ENCODE measurements around the gene HBA1.
A peak's percentile ranks its signal among the peaks of the same experiment; 100 is the strongest.

Gene HBA1

DNA sequence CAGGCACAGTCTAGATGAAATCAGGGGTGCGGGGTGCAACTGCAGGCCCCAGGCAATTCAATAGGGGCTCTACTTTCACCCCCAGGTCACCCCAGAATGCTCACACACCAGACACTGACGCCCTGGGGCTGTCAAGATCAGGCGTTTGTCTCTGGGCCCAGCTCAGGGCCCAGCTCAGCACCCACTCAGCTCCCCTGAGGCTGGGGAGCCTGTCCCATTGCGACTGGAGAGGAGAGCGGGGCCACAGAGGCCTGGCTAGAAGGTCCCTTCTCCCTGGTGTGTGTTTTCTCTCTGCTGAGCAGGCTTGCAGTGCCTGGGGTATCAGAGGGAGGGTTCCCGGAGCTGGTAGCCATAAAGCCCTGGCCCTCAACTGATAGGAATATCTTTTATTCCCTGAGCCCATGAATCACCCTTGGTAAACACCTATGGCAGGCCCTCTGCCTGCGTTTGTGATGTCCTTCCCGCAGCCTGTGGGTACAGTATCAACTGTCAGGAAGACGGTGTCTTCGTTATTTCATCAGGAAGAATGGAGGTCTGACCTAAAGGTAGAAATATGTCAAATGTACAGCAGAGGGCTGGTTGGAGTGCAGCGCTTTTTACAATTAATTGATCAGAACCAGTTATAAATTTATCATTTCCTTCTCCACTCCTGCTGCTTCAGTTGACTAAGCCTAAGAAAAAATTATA is 1.6 kb downstream of the HBA1 start:
- Histone ChIP-seq H3K4me3 (ENCODE audit: low read depth, low read length) (no peak overlapping the region), H3K4me1 (ENCODE audit: control insufficient read depth, insufficient read depth, low read length) (0 out of 2 replicates have a peak, but pooled peaks cover 3% of the 10 kb centered on the region), H3K27me3 (ENCODE audit: control insufficient read depth, insufficient read depth, low read length) (peaks cover 76% of the 10 kb centered on the region), H3K27ac (ENCODE audit: low read depth, low read length) (no peak overlapping the region), H3K9me3 (ENCODE audit: control insufficient read depth, insufficient read depth, low read length) (no peaks in the 10 kb centered on the region), H3K36me3 (ENCODE audit: control insufficient read depth, insufficient read depth, low read length) (no peaks in the 10 kb centered on the region), H3K9ac (ENCODE audit: low read depth, low read length) (no peak overlapping the region)

DNA sequence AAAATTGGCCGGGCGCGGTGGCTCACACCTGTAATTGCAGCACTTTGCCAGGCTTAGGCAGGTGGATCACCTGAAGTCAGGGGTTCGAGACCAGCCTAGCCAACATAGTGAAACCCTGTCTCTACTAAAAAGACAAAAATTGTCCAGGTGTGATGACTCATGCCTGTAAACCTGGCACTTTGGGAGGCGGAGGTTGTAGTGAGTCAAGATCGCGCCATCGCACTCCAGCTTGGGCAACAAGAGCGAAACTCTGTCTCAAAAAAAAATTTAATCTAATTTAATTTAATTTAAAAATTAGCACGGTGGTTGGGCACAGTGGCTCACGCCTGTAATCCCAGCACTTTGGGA is 2.2 kb downstream of the HBA1 start:
- no peak overlapping the region for H3K9ac ChIP-seq (ENCODE audit: low read depth, low read length)
- H3K4me3 ChIP-seq (ENCODE audit: low read depth, low read length): no peak overlapping the region
- H3K4me1 ChIP-seq (ENCODE audit: control insufficient read depth, insufficient read depth, low read length): 0 out of 2 replicates have a peak, but pooled peaks cover 3% of the 10 kb centered on the region
- H3K9me3 ChIP-seq (ENCODE audit: control insufficient read depth, insufficient read depth, low read length): no peaks in the 10 kb centered on the region
- peaks cover 71% of the 10 kb centered on the region for H3K27me3 ChIP-seq (ENCODE audit: control insufficient read depth, insufficient read depth, low read length)
- H3K27ac ChIP-seq (ENCODE audit: low read depth, low read length): no peak overlapping the region
- H3K36me3 ChIP-seq (ENCODE audit: control insufficient read depth, insufficient read depth, low read length): no peaks in the 10 kb centered on the region

DNA sequence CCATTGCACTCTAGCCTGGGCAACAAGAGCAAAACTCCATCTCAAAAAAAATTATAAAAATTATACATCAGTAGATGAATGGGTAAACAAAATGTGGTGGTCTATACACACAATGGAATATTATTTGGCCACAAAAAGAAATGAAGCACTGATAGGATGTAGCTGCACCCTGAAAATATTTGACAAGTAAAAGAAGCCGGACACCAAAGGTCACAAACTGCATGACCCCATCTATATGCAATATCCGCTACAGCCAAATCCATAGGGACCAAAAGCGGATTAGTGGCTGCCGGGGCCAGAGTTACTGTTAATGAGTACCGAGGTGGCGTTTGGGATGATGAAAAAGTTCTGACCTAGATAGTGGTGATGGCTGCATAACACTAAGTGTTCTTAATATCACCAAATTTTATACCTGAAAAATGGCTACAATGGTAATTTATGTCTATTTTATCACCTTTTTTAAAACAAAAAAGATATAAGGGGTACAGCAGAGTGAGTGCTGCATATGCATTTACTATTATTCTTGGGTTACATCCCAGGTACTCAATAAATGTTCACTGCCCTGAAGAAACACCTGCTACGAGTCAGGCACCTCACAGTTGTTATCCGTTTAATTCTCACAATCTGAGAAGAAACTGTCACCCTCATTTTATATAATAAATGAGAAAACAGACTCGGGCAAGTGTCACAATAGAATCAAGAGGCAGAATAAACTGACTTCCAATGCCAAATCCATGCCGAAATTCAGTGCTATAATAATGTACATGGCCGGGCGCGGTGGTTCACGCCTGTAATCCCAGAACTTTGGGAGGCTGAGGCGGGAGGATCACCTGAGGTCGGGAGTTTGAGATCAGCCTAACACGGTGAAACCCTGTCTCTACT is 3.0 kb downstream of the HBA1 start:
- no peak overlapping the region for H3K27ac ChIP-seq (ENCODE audit: low read depth, low read length)
- H3K27me3 ChIP-seq (ENCODE audit: control insufficient read depth, insufficient read depth, low read length): peaks cover 64% of the 10 kb centered on the region
- H3K4me3 ChIP-seq (ENCODE audit: low read depth, low read length): no peak overlapping the region
- 0 out of 2 replicates have a peak, but pooled peaks cover 1% of the 10 kb centered on the region for H3K4me1 ChIP-seq (ENCODE audit: control insufficient read depth, insufficient read depth, low read length)
- H3K36me3 ChIP-seq (ENCODE audit: control insufficient read depth, insufficient read depth, low read length): peaks cover 2% of the 10 kb centered on the region; the same call in 1 of the 2 replicates
- no peak overlapping the region for H3K9ac ChIP-seq (ENCODE audit: low read depth, low read length)
- no peaks in the 10 kb centered on the region for H3K9me3 ChIP-seq (ENCODE audit: control insufficient read depth, insufficient read depth, low read length)

DNA sequence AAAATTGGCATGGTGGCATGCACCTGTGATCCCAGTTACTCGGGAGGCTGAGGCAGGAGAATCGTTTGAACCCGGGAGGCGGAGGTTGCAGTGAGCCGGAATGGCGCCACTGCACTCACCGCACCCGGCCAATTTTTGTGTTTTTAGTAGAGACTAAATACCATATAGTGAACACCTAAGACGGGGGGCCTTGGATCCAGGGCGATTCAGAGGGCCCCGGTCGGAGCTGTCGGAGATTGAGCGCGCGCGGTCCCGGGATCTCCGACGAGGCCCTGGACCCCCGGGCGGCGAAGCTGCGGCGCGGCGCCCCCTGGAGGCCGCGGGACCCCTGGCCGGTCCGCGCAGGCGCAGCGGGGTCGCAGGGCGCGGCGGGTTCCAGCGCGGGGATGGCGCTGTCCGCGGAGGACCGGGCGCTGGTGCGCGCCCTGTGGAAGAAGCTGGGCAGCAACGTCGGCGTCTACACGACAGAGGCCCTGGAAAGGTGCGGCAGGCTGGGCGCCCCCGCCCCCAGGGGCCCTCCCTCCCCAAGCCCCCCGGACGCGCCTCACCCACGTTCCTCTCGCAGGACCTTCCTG is 3.7 kb downstream of the HBA1 start, which contains the start of gene HBQ1:
HBQ1 (plus strand) TSS at position 359 of the 575 bp plus-strand sequence; CDS start at position 387, 28 bp downstream.
- Histone ChIP-seq H3K9me3 (ENCODE audit: control insufficient read depth, insufficient read depth, low read length) (no peaks in the 10 kb centered on the region), H3K4me1 (ENCODE audit: control insufficient read depth, insufficient read depth, low read length) (no peaks in the 10 kb centered on the region), H3K4me3 (ENCODE audit: low read depth, low read length) (peak within 1 kb of the TSS; percentile 51), H3K36me3 (ENCODE audit: control insufficient read depth, insufficient read depth, low read length) (peaks cover 7% of the 10 kb centered on the region), H3K27ac (ENCODE audit: low read depth, low read length) (no peak within 1 kb of the TSS), H3K9ac (ENCODE audit: low read depth, low read length) (no peak within 1 kb of the TSS; the same call in 1 of the 2 replicates), H3K27me3 (ENCODE audit: control insufficient read depth, insufficient read depth, low read length) (peaks cover 56% of the 10 kb centered on the region)

DNA sequence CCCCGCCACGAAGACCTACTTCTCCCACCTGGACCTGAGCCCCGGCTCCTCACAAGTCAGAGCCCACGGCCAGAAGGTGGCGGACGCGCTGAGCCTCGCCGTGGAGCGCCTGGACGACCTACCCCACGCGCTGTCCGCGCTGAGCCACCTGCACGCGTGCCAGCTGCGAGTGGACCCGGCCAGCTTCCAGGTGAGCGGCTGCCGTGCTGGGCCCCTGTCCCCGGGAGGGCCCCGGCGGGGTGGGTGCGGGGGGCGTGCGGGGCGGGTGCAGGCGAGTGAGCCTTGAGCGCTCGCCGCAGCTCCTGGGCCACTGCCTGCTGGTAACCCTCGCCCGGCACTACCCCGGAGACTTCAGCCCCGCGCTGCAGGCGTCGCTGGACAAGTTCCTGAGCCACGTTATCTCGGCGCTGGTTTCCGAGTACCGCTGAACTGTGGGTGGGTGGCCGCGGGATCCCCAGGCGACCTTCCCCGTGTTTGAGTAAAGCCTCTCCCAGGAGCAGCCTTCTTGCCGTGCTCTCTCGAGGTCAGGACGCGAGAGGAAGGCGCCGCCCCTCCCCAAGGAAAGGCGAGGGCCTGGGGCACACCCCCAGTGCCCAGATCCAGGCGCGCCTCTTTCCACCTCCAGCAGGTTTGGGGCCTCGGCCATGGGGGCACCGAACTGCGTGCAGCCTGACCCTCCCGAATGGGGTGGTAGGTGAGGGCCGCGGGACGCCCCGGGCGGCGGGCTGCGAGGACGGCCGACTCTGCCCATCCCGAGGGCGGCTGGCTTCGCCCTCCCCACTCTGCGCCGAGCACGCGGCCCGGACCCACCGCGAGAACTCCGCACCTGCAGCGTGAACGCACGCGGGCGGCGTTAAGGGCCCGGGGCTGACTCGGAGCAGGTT is 4.4 kb downstream of the HBA1 start:
- H3K36me3 ChIP-seq (ENCODE audit: control insufficient read depth, insufficient read depth, low read length): peaks cover 12% of the 10 kb centered on the region
- peak overlapping the region; percentile 51 for H3K4me3 ChIP-seq (ENCODE audit: low read depth, low read length)
- no peak overlapping the region; the same call in 1 of the 2 replicates for H3K9ac ChIP-seq (ENCODE audit: low read depth, low read length)
- H3K27ac ChIP-seq (ENCODE audit: low read depth, low read length): no peak overlapping the region
- peaks cover 49% of the 10 kb centered on the region for H3K27me3 ChIP-seq (ENCODE audit: control insufficient read depth, insufficient read depth, low read length)
- H3K9me3 ChIP-seq (ENCODE audit: control insufficient read depth, insufficient read depth, low read length): no peaks in the 10 kb centered on the region
- H3K4me1 ChIP-seq (ENCODE audit: control insufficient read depth, insufficient read depth, low read length): no peaks in the 10 kb centered on the region

DNA sequence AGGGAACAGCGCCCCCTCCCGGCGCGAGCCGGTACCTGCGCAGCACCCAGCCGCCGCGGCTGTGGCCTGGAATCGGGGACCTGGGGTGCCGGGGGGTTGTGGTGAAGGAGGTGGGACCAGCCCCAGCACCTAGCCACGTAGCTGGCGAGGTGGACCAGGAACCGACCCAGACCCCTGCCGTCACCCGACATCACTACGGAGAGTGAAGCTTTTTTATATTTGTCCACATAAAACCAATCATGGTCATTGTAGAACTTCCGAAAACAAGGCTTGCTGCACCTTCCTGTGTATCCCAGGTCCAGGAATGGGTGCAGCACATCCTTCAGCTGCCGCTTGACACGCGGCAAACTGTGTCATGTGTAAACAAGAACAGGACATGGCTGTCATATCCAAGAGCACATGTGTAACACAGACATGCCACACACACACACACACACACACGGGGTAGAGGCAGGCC is 5.1 kb downstream of the HBA1 start:
- Histone ChIP-seq H3K36me3 (ENCODE audit: control insufficient read depth, insufficient read depth, low read length) (peaks cover 12% of the 10 kb centered on the region), H3K9ac (ENCODE audit: low read depth, low read length) (no peak overlapping the region), H3K9me3 (ENCODE audit: control insufficient read depth, insufficient read depth, low read length) (no peaks in the 10 kb centered on the region), H3K27ac (ENCODE audit: low read depth, low read length) (no peak overlapping the region), H3K4me1 (ENCODE audit: control insufficient read depth, insufficient read depth, low read length) (no peaks in the 10 kb centered on the region), H3K4me3 (ENCODE audit: low read depth, low read length) (no peak overlapping the region), H3K27me3 (ENCODE audit: control insufficient read depth, insufficient read depth, low read length) (peaks cover 45% of the 10 kb centered on the region)

DNA sequence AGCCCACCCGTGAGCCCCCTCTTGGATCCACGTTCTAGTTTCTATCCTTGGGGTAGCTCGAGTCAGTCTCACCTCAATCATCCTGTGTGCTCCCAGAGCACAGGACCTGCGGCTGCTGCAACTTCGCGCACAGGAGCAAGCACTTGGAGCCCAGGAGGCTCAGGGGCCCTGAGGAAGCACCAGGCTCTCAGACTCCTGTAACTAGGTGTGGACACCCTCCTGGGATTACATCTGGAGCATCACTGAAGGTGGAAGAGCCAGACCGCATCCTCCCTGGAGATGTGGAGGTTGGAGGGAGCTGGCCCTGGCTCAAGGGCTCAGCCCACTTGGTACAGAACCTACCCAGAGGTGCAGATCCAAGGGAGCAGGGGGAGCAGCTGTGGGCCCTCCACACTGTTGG is 6.5 kb downstream of the HBA1 start:
- H3K27ac ChIP-seq (ENCODE audit: low read depth, low read length): no peak overlapping the region
- H3K9me3 ChIP-seq (ENCODE audit: control insufficient read depth, insufficient read depth, low read length): no peaks in the 10 kb centered on the region
- peaks cover 33% of the 10 kb centered on the region for H3K27me3 ChIP-seq (ENCODE audit: control insufficient read depth, insufficient read depth, low read length)
- no peaks in the 10 kb centered on the region for H3K4me1 ChIP-seq (ENCODE audit: control insufficient read depth, insufficient read depth, low read length)
- no peak overlapping the region for H3K4me3 ChIP-seq (ENCODE audit: low read depth, low read length)
- H3K9ac ChIP-seq (ENCODE audit: low read depth, low read length): no peak overlapping the region
- peaks cover 22% of the 10 kb centered on the region for H3K36me3 ChIP-seq (ENCODE audit: control insufficient read depth, insufficient read depth, low read length)

DNA sequence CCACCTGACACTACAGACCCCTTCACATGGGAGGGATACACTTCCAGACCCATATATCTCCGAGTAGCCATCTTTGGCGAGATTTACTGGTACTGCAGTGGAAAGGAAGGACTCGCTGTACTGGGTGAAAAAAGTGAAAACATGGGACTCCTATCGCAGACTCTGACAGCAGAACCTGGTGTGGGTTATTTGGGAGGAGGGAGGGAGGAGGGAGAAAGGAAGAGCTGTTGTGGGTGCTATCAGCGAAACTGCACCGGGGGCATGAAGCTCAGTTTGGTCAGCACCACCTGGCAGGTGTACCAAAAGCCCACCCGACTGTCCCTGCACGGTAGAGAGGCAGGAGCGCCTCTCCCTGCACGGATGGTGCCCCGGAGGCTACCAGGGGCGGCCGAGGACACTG is 8.7 kb downstream of the HBA1 start:
- no peak overlapping the region for H3K9ac ChIP-seq (ENCODE audit: low read depth, low read length)
- H3K27ac ChIP-seq (ENCODE audit: low read depth, low read length): no peak overlapping the region
- no peak overlapping the region for H3K4me3 ChIP-seq (ENCODE audit: low read depth, low read length)
- peaks cover 10% of the 10 kb centered on the region for H3K27me3 ChIP-seq (ENCODE audit: control insufficient read depth, insufficient read depth, low read length)
- H3K9me3 ChIP-seq (ENCODE audit: control insufficient read depth, insufficient read depth, low read length): no peaks in the 10 kb centered on the region
- H3K4me1 ChIP-seq (ENCODE audit: control insufficient read depth, insufficient read depth, low read length): no peaks in the 10 kb centered on the region
- H3K36me3 ChIP-seq (ENCODE audit: control insufficient read depth, insufficient read depth, low read length): peaks cover 43% of the 10 kb centered on the region

DNA sequence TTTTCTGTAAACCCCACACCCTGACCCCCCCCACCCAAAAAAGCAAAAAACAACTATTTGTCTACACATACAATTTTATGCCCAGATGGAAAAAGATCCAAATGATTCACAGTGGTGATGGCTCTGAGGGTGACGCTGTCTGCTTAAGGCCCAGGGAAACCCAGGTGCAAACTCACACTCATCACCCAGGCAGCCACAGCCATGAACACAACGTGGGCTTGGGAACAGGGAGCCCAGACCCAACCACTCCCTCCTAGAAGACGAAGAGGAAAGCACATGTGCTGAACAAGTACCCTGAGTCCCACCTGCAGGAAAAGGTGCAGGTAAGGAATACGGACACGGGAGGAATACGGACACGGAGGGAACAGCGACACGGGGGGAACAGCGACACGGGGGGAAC is 9.2 kb downstream of the HBA1 start:
- Histone ChIP-seq H3K27ac (ENCODE audit: low read depth, low read length) (no peak overlapping the region), H3K9me3 (ENCODE audit: control insufficient read depth, insufficient read depth, low read length) (no peaks in the 10 kb centered on the region), H3K9ac (ENCODE audit: low read depth, low read length) (no peak overlapping the region), H3K4me1 (ENCODE audit: control insufficient read depth, insufficient read depth, low read length) (no peaks in the 10 kb centered on the region), H3K4me3 (ENCODE audit: low read depth, low read length) (no peak overlapping the region), H3K36me3 (ENCODE audit: control insufficient read depth, insufficient read depth, low read length) (peaks cover 48% of the 10 kb centered on the region), H3K27me3 (ENCODE audit: control insufficient read depth, insufficient read depth, low read length) (peaks cover 6% of the 10 kb centered on the region)

DNA sequence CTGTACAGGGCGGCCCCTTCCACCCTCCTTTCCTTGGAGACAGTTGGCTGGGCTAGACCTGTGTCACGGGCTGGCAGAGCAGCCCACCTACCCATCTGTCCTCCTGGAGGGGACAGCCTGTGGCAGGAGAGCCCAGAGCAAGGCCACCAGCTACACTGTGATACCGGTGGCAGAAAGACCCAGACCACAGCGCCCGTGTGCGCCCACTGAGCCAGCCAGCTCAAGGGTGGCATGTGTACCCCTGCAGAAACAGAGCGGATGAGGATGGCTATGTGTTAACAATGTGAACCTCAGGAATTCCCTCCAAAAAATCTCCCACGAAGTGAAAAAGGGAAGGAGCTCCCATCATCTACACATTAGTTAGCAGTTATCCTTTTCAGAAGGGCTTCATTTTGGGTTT is 10.8 kb downstream of the HBA1 start:
- Histone ChIP-seq H3K4me1 (ENCODE audit: control insufficient read depth, insufficient read depth, low read length) (no peaks in the 10 kb centered on the region), H3K9ac (ENCODE audit: low read depth, low read length) (no peak overlapping the region), H3K9me3 (ENCODE audit: control insufficient read depth, insufficient read depth, low read length) (no peaks in the 10 kb centered on the region), H3K36me3 (ENCODE audit: control insufficient read depth, insufficient read depth, low read length) (peaks cover 64% of the 10 kb centered on the region), H3K27ac (ENCODE audit: low read depth, low read length) (no peak overlapping the region), H3K27me3 (ENCODE audit: control insufficient read depth, insufficient read depth, low read length) (no peaks in the 10 kb centered on the region), H3K4me3 (ENCODE audit: low read depth, low read length) (no peak overlapping the region)

All from HUES48 (cell line).